Measurements from ENCODE around the gene RGS16. TPM values are rescaled to one million over a fixed set of nuclear protein-coding genes. Genes with fewer than 3 reads are reported as not detected.

RGS16 gene
- total RNA-seq, 1 experiment from 2014 or later, result 6.5 TPM

DNA sequence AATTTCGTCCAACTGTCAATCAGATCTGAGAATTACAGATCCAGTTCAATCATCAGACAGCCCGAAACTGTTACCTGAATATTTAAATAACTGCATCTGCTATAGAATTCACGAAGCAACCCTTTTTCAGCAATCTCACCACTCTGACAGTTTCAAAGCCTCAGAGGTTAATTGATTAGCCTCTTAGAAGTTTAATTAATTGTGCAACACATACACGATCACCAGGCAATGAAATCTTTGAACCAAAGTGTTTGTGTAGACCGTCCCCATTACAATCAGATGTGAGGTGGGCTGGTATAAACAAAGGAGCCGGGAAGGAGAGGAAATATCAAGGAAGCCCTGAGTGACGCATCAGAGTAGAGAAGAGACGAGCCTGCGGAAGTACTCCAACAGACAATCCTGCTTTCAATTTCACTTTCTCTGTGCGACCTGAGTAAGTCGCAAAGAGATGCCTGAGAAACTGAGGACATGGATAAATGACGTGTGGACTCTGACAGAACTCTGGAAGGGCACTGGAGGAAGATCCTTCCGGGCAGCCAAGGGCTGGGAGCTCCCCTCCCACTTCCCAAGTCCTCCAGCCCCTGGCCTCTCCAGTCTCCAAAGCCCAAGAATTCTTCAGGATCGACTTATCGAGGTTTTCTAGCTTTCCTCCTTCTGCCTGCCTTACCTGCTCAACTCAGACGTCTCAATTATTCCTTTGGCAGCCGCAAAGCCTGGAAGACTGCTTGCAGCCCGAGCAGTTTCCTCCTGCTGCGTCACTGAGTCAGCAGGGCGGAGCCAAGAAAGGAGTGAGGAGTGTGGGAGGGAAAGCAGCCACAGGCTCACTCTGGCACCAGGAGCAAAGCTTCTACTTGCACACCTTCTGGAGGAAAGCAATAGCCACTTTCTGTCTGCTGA is 15.4 kb downstream of the RGS16 start, which contains the start of gene RNASEL:
Gene RNASEL, minus strand, starts transcription at position 757 of the 897 bp plus-strand sequence. CDS start 2,450 bp downstream, outside the sequence.
- CTCF ChIA-PET, result interaction anchor here (1.2 to 1.8 kb wide), 4 partner anchors 104 to 198 kb away, joined by 4 to 7 read pairs (median 6); no protein-coding TSS in a partner anchor
- TF ChIP-seq, protein P1, sequence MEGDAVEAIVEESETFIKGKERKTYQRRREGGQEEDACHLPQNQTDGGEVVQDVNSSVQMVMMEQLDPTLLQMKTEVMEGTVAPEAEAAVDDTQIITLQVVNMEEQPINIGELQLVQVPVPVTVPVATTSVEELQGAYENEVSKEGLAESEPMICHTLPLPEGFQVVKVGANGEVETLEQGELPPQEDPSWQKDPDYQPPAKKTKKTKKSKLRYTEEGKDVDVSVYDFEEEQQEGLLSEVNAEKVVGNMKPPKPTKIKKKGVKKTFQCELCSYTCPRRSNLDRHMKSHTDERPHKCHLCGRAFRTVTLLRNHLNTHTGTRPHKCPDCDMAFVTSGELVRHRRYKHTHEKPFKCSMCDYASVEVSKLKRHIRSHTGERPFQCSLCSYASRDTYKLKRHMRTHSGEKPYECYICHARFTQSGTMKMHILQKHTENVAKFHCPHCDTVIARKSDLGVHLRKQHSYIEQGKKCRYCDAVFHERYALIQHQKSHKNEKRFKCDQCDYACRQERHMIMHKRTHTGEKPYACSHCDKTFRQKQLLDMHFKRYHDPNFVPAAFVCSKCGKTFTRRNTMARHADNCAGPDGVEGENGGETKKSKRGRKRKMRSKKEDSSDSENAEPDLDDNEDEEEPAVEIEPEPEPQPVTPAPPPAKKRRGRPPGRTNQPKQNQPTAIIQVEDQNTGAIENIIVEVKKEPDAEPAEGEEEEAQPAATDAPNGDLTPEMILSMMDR (IDR thresholded peaks at IDR 0.05 in 2 of 3, conservative IDR thresholded peaks at IDR 0.05 in 1 of 3; ENCODE audit: borderline replicate concordance in 1 of 3, insufficient read depth in 1 of 3, low read depth in 2 of 3, low read length in 2 of 3), result no peak
- TF ChIP-seq SIN3A (IDR thresholded peaks at IDR 0.05; ENCODE audit: low read depth), result no peak
- TF ChIP-seq FOSL1 (IDR thresholded peaks at IDR 0.05; ENCODE audit: low read depth), result no peak
- no peak for TF ChIP-seq YY1 (IDR thresholded peaks at IDR 0.05; ENCODE audit: extremely low read depth, insufficient replicate concordance, low read depth, low read length)
- TF ChIP-seq EGR1 (IDR thresholded peaks at IDR 0.05; ENCODE audit: low read depth), result no peak
- TF ChIP-seq CEBPB (IDR thresholded peaks at IDR 0.05; ENCODE audit: low read depth), result no peak
- TF ChIP-seq, protein P2, sequence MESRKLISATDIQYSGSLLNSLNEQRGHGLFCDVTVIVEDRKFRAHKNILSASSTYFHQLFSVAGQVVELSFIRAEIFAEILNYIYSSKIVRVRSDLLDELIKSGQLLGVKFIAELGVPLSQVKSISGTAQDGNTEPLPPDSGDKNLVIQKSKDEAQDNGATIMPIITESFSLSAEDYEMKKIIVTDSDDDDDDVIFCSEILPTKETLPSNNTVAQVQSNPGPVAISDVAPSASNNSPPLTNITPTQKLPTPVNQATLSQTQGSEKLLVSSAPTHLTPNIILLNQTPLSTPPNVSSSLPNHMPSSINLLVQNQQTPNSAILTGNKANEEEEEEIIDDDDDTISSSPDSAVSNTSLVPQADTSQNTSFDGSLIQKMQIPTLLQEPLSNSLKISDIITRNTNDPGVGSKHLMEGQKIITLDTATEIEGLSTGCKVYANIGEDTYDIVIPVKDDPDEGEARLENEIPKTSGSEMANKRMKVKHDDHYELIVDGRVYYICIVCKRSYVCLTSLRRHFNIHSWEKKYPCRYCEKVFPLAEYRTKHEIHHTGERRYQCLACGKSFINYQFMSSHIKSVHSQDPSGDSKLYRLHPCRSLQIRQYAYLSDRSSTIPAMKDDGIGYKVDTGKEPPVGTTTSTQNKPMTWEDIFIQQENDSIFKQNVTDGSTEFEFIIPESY (IDR thresholded peaks at IDR 0.05; ENCODE audit: extremely low read depth, insufficient replicate concordance, low read length), result no peak
- TF ChIP-seq RAD21 (IDR thresholded peaks at IDR 0.05; ENCODE audit: low read depth), result no peak
- peak; percentile 28; the same call in 1 of the 2 replicates for TF ChIP-seq ELF1 (IDR thresholded peaks at IDR 0.05; ENCODE audit: borderline replicate concordance, low read depth)
- TF ChIP-seq CBX3 (IDR thresholded peaks at IDR 0.05; ENCODE audit: low read depth), result no peak
- TF ChIP-seq JUND (IDR thresholded peaks at IDR 0.05), result 0 out of 2 replicates have a peak, but pooled peaks have one; percentile 29
- no peak; the same call in 1 of the 2 replicates for TF ChIP-seq SP1 (IDR thresholded peaks at IDR 0.05; ENCODE audit: low read depth)
- peak; percentile 87 for TF ChIP-seq POLR2AphosphoS5 (IDR thresholded peaks at IDR 0.05; ENCODE audit: low read depth, low read length)
- TF ChIP-seq ZFX (IDR thresholded peaks at IDR 0.05), result no peak
- TF ChIP-seq, protein P3, sequence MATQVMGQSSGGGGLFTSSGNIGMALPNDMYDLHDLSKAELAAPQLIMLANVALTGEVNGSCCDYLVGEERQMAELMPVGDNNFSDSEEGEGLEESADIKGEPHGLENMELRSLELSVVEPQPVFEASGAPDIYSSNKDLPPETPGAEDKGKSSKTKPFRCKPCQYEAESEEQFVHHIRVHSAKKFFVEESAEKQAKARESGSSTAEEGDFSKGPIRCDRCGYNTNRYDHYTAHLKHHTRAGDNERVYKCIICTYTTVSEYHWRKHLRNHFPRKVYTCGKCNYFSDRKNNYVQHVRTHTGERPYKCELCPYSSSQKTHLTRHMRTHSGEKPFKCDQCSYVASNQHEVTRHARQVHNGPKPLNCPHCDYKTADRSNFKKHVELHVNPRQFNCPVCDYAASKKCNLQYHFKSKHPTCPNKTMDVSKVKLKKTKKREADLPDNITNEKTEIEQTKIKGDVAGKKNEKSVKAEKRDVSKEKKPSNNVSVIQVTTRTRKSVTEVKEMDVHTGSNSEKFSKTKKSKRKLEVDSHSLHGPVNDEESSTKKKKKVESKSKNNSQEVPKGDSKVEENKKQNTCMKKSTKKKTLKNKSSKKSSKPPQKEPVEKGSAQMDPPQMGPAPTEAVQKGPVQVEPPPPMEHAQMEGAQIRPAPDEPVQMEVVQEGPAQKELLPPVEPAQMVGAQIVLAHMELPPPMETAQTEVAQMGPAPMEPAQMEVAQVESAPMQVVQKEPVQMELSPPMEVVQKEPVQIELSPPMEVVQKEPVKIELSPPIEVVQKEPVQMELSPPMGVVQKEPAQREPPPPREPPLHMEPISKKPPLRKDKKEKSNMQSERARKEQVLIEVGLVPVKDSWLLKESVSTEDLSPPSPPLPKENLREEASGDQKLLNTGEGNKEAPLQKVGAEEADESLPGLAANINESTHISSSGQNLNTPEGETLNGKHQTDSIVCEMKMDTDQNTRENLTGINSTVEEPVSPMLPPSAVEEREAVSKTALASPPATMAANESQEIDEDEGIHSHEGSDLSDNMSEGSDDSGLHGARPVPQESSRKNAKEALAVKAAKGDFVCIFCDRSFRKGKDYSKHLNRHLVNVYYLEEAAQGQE (IDR thresholded peaks at IDR 0.05; ENCODE audit: low read depth), result no peak
- TF ChIP-seq TCF7L2 (IDR thresholded peaks at IDR 0.05; ENCODE audit: borderline replicate concordance, extremely low read depth, insufficient read depth, insufficient read length), result no peak
- no peak for TF ChIP-seq SRF (IDR thresholded peaks at IDR 0.05; ENCODE audit: low read depth)
- TF ChIP-seq, protein P4, sequence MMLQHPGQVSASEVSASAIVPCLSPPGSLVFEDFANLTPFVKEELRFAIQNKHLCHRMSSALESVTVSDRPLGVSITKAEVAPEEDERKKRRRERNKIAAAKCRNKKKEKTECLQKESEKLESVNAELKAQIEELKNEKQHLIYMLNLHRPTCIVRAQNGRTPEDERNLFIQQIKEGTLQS (IDR thresholded peaks at IDR 0.05), result no peak

More for the DNA sequence above, 15.4 kb downstream of the RGS16 start, which contains the start of gene RNASEL:
- peak; percentile 99 for ATAC-seq
- peaks cover 0 to 13% of the 10 kb centered on the region in 2 experiments; a peak in 2 of 4 replicates for H3K4me1 ChIP-seq (ENCODE audit: control insufficient read depth in 1 of 2, insufficient read depth in 2 of 2, low read length in 2 of 2)
- no peaks in the 10 kb centered on the region for H3K9me2 ChIP-seq (ENCODE audit: insufficient read depth)
- DNase-seq (ENCODE audit: low read depth, low spot score), result peak; percentile 35
- ChIA-PET POLR2A (interaction anchor here (0.5 to 1.7 kb wide), 4 partner anchors 9 to 1566 kb away, joined by 3 to 5 read pairs (median 4); no protein-coding TSS in a partner anchor), RAD21 (ENCODE audit: low non-redundant PET in 1 of 2, low total read pairs in 2 of 2, uncharacterized antibody in 2 of 2, unreplicated experiment in 2 of 2) (interaction anchor here in 1 of 2 experiments (0.8 kb wide), 1 partner anchor 194 kb away, joined by 3 read pairs; no protein-coding TSS in a partner anchor)
- BruUV-seq (replicated peaks), result TSS peak; percentile 81
- H2AFZ ChIP-seq (ENCODE audit: low read depth, low read length, poor library complexity, severe bottlenecking), result peak within 1 kb of the TSS; percentile 91
- intact Hi-C loops (cut with micrococcal nuclease), result no loop called here
- H3K36me3 ChIP-seq (ENCODE audit: control insufficient read depth in 1 of 2, insufficient read depth in 2 of 2, low read length in 2 of 2), result no peaks in the 10 kb centered on the region
- peak within 1 kb of the TSS; percentile 65 for H3K27ac ChIP-seq (ENCODE audit: low read depth, low read length)
- no peaks in the 10 kb centered on the region for H3K27me3 ChIP-seq (ENCODE audit: insufficient read depth, low read length)
- H3K9me3 ChIP-seq (ENCODE audit: control insufficient read depth in 1 of 2, insufficient read depth in 1 of 2, low read depth in 1 of 2, low read length in 2 of 2), result no peaks in the 10 kb centered on the region
- H3K9ac ChIP-seq (ENCODE audit: low read length), result peak within 1 kb of the TSS; percentile 62
- H3K4me3 ChIP-seq (replicated peaks in 1 of 2; ENCODE audit: low read depth in 1 of 2, low read length in 2 of 2), result peak within 1 kb of the TSS; percentile 63 to 69
- H3K4me2 ChIP-seq (ENCODE audit: low read length), result peak within 1 kb of the TSS; percentile 82
- H3K79me2 ChIP-seq (ENCODE audit: insufficient read depth, low read length), result no peaks in the 10 kb centered on the region
- no peaks in the 10 kb centered on the region for H4K20me1 ChIP-seq (ENCODE audit: insufficient read depth)

Data from HCT116 (cell line).